GM19240 (cell line): ENCODE data around the gene LSMEM2.
"Not testable (repeated sequence)": the region's sequence is repeated elsewhere in the genome, so short reads cannot be mapped to it uniquely, and the experiment has no call there.

Experiments used
- DNase-seq: peaks from one replicate; pipeline ENCODE4 v3.0.0; 2011; ENCODE audit warnings: low spot score; ENCODE audit not compliant: insufficient read length

The LSMEM2 gene

GRCh38 chr3:50278880-50279224, at the start of gene LSMEM2:
TSS of gene LSMEM2 (plus strand) at chr3:50279087. CDS start at chr3:50279114, 27 bp downstream.
- no peak for DNase-seq

DNA sequence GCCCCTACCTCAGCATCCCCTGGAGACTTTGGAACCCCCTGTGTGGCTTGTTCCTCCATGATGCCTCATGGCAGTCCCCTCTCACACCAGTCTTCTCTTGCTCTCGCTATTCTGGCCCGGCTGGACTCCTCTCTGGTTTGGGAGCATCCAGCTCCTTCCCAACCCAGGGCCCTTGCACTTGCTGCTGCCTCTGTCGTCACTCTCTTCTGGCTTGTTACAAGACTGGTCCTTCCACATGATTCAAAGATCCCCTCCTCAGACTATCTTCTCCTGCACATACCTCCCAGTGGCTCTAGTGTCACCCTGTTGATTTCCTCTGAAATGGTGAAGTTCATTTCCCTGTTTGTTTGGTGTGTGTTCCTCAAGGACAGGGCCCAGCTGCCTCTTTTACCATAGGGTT, 49.4 kb upstream of the LSMEM2 start:
- no peak for DNase-seq

GRCh38 chr3:50230104-50230793, 48.6 kb upstream of the LSMEM2 start:
- no peak for DNase-seq

DNA sequence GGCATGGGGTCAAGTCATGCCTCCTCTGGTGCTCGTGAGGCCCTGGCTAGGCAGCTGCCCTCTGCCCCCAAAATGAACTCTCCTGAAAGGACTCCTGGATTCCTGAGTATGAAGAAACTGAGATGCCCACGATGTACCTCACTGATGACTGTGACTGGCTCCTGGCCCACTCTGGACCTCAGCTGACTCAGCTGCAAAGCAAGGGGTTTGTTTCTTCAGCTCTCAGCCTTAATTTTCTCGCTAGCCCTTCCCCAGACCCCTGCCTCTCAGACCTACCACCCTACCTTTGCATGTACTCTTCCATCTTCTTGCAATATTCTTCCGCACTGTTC, 48.1 kb upstream of the LSMEM2 start:
- DNase-seq, result no peak

GRCh38 chr3:50231581-50231980, 47.3 kb upstream of the LSMEM2 start:
- no peak for DNase-seq

- no peak for DNase-seq
Observed at GRCh38 chr3:50232303-50232702, 46.6 kb upstream of the LSMEM2 start.

GRCh38 chr3:50233176-50233575, 45.7 kb upstream of the LSMEM2 start:
- no peak for DNase-seq

GRCh38 chr3:50235716-50236483, 43.0 kb upstream of the LSMEM2 start, which contains the start of gene GNAI2:
TSS of gene GNAI2 (plus strand) at chr3:50236204. CDS start at chr3:50236336, 132 bp downstream.
- peak; percentile 96 for DNase-seq

DNA sequence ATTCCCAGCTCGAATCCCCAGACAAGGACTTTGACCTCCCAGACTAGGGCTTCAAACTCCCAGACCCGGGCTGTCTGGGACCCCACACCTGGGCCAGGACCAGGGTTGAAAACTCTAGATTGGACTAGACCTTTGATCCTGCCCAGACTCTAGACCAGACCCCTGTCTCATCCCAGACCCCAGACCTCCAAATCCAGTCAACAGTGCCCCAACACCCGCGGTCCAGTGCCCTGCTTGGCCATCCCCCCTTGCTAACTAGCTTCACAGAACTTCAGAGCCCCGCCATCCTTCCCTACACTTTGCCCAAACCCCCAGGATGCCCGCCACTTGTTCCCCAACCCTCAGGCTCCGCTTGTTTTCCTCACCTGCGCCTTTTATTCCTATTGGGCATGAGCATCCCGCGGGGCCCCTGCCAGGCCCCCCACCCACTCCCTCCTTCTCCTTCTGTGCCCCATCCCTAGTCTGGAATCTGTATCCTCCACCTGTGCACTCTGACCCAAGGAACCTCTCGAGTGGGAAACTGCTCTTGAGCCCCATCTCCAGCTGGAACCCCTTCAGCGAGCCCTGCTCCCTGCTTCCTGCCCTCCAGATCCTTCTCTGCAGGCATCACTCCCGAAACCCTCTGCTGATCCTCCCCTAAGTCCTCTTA, 42.3 kb upstream of the LSMEM2 start:
- DNase-seq, result no peak

GRCh38 chr3:50237133-50237651, 41.7 kb upstream of the LSMEM2 start:
- no peak for DNase-seq

DNA sequence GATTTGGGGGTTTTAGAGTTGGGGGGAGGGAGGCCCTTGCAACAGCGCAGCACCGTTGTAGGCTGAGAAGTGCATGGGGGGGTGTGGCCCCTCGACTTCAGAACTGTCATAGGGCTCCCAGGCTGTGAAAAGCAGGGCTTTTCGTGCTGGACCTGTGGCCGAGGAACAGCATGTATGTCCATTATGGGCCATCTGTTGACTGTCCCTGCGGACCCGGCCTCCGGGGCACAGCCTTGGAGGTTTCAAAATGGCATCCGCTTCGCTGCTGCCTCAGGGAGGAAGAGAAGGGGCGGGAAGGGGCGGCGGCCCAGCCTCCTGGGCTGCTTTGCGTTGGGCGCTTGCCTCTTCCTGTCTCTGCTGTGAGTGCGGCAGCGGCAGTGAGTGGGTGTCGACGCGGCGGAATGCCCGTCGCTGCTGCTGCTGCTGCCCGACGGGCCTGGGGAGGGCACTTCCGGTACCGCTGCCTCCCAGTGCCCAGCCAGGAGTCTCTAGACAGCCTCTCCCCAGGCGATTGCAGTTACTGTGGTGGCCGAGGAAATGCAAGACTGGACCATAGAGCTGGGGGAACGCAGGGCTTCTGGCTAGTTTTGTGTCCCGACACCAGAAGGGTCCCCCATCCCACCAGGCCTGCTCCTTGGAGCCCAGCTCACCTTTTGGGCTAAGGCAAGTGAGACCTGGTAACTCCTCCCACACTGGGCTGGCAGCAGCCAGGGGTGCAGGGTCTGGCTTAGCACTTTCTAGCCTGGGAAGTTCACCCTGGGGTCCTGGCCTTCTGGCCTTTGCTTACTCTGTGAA, 40.9 kb upstream of the LSMEM2 start:
- DNase-seq, result peak; percentile 85

- DNase-seq, result no peak
Observed at GRCh38 chr3:50238549-50239026, 40.3 kb upstream of the LSMEM2 start.

DNA sequence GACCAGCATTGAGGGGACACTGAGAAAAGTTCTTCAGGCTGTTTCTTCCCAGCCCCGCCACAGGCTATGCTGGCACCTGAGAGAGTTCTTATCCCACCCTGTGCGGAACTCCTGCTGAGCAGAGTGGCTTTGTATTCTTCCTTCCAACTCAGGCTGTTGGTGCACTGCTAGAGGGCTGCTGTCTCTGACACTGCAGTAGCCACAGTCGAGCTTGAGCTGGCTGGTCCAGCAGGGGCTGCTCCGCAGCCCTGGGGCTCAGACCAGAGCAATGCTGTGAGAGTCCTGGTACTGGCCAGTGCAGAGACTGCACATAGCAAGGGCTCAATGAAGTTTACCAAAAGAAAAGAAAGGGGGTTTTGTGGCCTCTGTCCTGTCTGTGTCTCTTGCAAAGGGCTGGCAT, 39.2 kb upstream of the LSMEM2 start:
- DNase-seq, result no peak

GRCh38 chr3:50241163-50241562, 37.7 kb upstream of the LSMEM2 start:
- DNase-seq, result no peak

- no peak for DNase-seq
Observed at GRCh38 chr3:50241713-50242380, 37.0 kb upstream of the LSMEM2 start.

DNA sequence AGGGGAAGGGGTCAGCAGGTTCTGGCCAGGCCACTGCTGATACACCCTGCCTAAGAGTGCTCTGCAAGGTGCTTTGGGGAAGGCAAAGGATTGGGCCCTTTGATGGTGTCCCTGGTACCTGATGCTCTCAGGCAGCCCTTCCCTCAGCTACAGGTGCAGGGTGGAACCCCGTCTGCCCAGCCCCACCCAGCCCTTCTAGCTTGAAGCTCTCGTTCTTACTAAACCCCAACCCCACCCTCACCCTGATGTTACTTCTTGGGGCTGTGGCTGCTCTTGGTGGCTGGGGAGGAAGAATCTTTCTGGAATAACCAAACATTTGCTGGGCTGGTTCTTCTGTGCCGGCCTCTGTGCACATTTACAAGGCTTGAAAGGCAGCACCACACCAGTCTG, 36.5 kb upstream of the LSMEM2 start:
- DNase-seq, result no peak

DNA sequence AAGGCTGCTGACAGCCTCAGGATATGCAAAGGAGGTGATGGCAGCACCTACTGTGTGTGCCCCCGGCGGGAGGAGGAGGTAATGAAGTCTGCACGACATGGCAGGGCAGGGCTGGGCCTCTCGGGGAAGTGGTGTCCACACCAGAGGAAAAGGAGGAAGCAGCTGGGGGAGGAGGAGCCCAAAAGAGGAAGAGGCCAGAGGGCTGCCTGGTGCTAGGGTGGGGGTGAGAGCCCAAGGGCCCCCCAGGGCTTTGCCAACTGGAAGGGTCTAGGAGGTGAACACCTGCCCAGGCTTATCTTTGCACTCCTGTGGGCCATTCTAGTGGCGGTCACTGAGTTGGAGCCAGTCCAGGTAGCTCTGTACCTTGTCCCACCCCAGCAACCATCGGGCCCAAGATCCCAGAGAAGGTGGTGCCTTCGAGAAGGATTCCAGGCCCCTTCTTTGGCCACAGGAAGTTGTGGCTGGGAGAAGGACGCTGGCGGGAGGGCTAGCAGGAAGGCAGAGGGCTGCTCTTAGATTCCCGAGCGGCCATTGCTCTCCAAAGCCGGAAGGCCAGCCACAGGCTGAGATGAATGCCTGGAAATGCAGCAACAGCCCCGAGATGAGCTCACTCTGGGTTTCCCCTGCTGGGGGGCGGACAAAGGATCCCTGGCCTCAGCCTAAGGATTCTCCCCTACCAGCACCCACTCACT, 35.9 kb upstream of the LSMEM2 start:
- DNase-seq, result no peak

DNA sequence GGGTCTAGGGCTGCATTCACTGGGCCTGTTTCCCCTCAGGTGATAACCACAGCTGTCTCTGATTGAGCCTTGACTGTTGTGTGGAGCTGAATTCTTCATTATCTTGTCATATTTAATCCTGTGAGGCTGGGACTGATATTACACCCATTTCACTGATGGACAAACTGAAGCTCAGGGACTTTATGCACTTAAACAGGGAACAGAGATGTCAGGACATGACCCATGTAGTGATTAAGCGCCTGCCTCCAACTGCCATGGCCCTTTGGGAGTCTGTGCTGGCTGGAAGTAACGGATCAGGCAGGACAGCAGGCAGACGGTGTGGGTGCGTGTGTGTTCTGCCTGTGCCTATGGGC, 35.4 kb upstream of the LSMEM2 start:
- DNase-seq, result no peak

- not testable (repeated sequence) for DNase-seq
Observed at GRCh38 chr3:50244813-50245212, 34.1 kb upstream of the LSMEM2 start.

GRCh38 chr3:50245251-50245745, 33.6 kb upstream of the LSMEM2 start:
- no peak for DNase-seq
